Fibroblast of skin of left biceps (primary cell): ENCODE measurements around the gene TBC1D14.

ENCODE experiments used
- DNase-seq, 2 experiments: peaks; one replicate each; pipeline ENCODE4 v3.0.0-alpha.2; 2013; ENCODE audit warnings: low read depth in 2 of 2

Gene TBC1D14

GRCh38 chr4:6953751-6954380 lies 44.2 kb downstream of the TBC1D14 start:
- DNase-seq, result no peak

- no peak for DNase-seq
Measured at GRCh38 chr4:6955261-6955911, 45.8 kb downstream of the TBC1D14 start.

GRCh38 chr4:6956087-6956433 lies 46.4 kb downstream of the TBC1D14 start:
- DNase-seq, result no peak

- DNase-seq, result no peak
Measured at GRCh38 chr4:6956434-6957147, 47.0 kb downstream of the TBC1D14 start.

- DNase-seq, result no peak
Measured at GRCh38 chr4:6957148-6957520, 47.5 kb downstream of the TBC1D14 start.

- no peak for DNase-seq
Measured at GRCh38 chr4:6957994-6958393, 48.4 kb downstream of the TBC1D14 start.

- DNase-seq, result no peak
Measured at GRCh38 chr4:6959261-6959660, 49.6 kb downstream of the TBC1D14 start.

- DNase-seq, result no peak
Measured at GRCh38 chr4:6960154-6960553, 50.5 kb downstream of the TBC1D14 start.

- no peak for DNase-seq
Measured at GRCh38 chr4:6960628-6961412, 51.2 kb downstream of the TBC1D14 start.

- DNase-seq, result no peak
Measured at GRCh38 chr4:6961496-6962210, 52.0 kb downstream of the TBC1D14 start.

GRCh38 chr4:6962211-6963041 lies 52.8 kb downstream of the TBC1D14 start:
- DNase-seq, result no peak

GRCh38 chr4:6963139-6963611 lies 53.5 kb downstream of the TBC1D14 start:
- DNase-seq, result no peak

GRCh38 chr4:6964858-6965257 lies 55.2 kb downstream of the TBC1D14 start:
- no peak for DNase-seq

GRCh38 chr4:6965329-6965728 lies 55.7 kb downstream of the TBC1D14 start:
- no peak for DNase-seq

- DNase-seq, result no peak
Measured at GRCh38 chr4:6967846-6968340, 58.3 kb downstream of the TBC1D14 start.

- DNase-seq, result no peak
Measured at GRCh38 chr4:6968496-6968895, 58.9 kb downstream of the TBC1D14 start.

GRCh38 chr4:6969826-6970800 lies 60.5 kb downstream of the TBC1D14 start:
- no peak for DNase-seq

GRCh38 chr4:6971536-6972374 lies 62.1 kb downstream of the TBC1D14 start:
- no peak for DNase-seq

GRCh38 chr4:6972375-6972650 lies 62.7 kb downstream of the TBC1D14 start:
- no peak for DNase-seq
